ENCODE measurements around the gene NLRP1.

The NLRP1 gene

DNA sequence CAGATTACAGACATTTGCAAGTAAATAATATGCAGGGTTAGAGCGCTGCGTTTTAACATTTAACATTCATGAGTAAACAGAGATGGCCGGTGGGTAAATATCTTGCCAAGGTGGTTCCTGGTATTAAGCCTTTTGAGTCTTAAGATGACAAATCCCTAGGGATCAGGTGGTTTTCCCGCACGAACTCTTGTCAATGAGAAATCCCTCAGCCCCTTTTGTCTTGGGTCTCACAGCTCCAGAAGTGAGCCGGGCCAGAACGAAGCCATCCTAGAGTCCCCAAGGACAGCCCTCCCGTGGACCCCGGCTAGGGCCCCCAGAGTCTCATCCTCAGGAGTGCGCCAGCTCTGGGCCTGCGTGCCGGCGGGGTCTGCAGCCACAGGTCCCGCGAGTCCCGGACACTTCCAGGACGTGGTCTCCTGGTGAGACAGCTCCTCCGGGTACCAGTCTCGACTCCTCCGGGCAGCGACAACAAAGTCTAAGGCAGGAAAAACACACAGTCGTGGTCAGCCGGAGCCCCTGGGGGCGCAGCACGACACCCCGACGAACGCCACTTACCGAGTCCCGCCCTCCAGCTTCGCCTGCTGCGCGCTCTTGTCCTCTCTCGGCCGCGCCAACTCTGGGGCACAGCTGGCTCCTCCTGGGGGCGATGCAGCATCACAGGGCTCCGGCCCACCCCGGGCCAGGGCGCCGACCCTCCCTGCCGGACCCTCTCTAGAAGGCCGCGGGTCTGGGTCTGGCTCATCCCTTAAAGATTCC is 84.7 kb downstream of the NLRP1 start:
- Histone ChIP-seq H3K4me1 (ENCODE audit: control insufficient read depth, insufficient read depth, low read length) (peaks cover 17% of the 10 kb centered on the region), H3K27ac (ENCODE audit: low read length) (no peak overlapping the region), H3K9ac (ENCODE audit: low read length in 2 of 2) (peak overlapping the region in 1 of 2 donors; percentile 51), H3K4me3 (ENCODE audit: low read length in 2 of 2) (peak overlapping the region; percentile 69 to 76), H3K27me3 (ENCODE audit: control insufficient read depth in 1 of 2, insufficient read depth in 2 of 2, low read length in 2 of 2) (peaks cover 2 to 23% of the 10 kb centered on the region in 2 donors), H3K36me3 (ENCODE audit: control insufficient read depth in 2 of 2, insufficient read depth in 2 of 2, low read length in 2 of 2) (no peaks in the 10 kb centered on the region), H3K9me3 (ENCODE audit: control insufficient read depth in 2 of 2, low read length in 2 of 2) (no peaks in the 10 kb centered on the region)

DNA sequence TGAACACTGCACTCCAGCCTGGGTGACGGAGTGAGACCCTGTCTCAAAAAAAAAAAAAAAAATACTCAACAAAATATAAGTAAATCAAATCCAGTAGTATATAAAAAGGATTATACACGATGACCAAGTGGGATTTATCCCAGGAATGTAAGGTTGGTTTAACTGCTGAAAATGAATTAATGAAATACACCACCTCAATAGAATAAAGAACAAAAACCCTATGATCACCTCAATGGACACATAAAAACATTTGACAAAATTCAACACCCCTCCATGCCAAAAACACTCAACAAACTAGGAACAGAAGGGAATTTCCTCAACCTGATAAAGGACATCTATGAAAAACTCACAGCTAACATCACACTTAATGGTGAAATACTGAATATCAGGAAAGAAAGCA is 91.3 kb downstream of the NLRP1 start:
- no peak overlapping the region for H3K27ac ChIP-seq (ENCODE audit: low read length)
- no peaks in the 10 kb centered on the region for H3K4me1 ChIP-seq (ENCODE audit: control insufficient read depth, insufficient read depth, low read length)
- no peak overlapping the region for H3K9ac ChIP-seq (ENCODE audit: low read length in 2 of 2)
- peaks cover 0 to 6% of the 10 kb centered on the region in 2 donors for H3K27me3 ChIP-seq (ENCODE audit: control insufficient read depth in 1 of 2, insufficient read depth in 2 of 2, low read length in 2 of 2)
- no peak overlapping the region for H3K4me3 ChIP-seq (ENCODE audit: low read length in 2 of 2)
- H3K9me3 ChIP-seq (ENCODE audit: control insufficient read depth in 2 of 2, low read length in 2 of 2) = no peaks in the 10 kb centered on the region
- H3K36me3 ChIP-seq (ENCODE audit: control insufficient read depth in 2 of 2, insufficient read depth in 2 of 2, low read length in 2 of 2) = peaks cover 7 to 14% of the 10 kb centered on the region in 2 donors

DNA sequence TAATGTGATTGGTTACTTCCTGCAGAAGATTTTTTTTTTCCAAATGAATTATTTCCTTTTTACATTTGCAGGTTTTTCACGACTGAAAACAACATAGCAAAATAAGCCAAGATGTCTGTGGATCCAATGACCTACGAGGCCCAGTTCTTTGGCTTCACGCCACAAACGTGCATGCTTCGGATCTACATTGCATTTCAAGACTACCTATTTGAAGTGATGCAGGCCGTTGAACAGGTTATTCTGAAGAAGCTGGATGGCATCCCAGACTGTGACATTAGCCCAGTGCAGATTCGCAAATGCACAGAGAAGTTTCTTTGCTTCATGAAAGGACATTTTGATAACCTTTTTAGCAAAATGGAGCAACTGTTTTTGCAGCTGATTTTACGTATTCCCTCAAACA is 95.6 kb downstream of the NLRP1 start:
- Histone ChIP-seq H3K27ac (ENCODE audit: low read length) (no peak overlapping the region), H3K9me3 (ENCODE audit: control insufficient read depth in 2 of 2, low read length in 2 of 2) (no peaks in the 10 kb centered on the region), H3K4me1 (ENCODE audit: control insufficient read depth, insufficient read depth, low read length) (peaks cover 9% of the 10 kb centered on the region), H3K4me3 (ENCODE audit: low read length in 2 of 2) (no peak overlapping the region), H3K36me3 (ENCODE audit: control insufficient read depth in 2 of 2, insufficient read depth in 2 of 2, low read length in 2 of 2) (peaks cover 12 to 17% of the 10 kb centered on the region in 2 donors), H3K9ac (ENCODE audit: low read length in 2 of 2) (no peak overlapping the region), H3K27me3 (ENCODE audit: control insufficient read depth in 1 of 2, insufficient read depth in 2 of 2, low read length in 2 of 2) (no peaks in the 10 kb centered on the region)

DNA sequence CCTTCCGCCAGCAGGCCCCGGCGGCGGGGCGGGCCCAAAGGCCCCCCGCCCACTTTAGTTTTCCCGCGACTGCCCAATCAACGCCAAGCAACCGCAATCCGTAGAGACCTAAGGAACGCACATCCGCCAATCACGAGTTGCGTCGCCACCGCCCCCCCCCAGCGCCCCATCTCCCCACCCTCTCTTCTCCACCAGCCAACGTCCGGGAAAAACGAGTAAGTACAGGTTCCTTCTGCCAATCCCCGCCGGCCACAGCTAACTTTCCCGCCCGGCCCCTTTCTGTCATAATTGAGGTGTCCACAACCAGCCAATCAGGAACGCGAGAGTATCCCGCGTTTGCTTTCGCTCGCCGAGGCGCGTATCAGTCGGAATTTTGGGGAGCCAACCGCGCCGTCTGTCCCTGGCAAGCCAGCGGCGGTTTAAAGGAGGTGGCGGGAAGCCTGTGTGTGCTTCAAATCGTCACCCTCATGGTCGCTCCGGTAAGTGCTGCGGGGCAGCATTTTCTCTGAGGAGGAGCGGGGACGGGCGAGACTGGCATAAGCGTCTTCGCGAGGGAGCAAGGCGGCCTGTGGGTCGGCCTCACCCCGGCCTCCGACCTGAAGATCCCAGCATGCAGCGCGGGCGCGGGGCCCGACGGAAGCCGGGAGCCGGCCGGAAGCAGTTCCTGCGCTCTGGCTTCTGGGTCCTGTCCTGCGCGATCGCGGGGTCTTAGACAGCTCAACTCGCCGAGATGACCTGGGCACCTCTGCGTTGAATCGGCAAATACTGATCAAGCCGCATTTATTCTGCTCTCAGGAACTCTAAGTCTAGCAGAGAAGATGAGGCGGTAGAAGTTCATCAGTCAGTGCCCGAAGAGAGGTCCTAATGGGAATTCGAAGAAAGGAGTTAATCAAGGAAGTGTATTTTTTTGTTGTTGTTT is 97.8 kb downstream of the NLRP1 start, which contains the start of gene MIS12:
TSS of gene MIS12 (plus strand) at position 361 of the 919 bp plus-strand sequence. CDS start 2,297 bp downstream, outside the sequence.
- no peaks in the 10 kb centered on the region for H3K27me3 ChIP-seq (ENCODE audit: control insufficient read depth in 1 of 2, insufficient read depth in 2 of 2, low read length in 2 of 2)
- H3K4me3 ChIP-seq (ENCODE audit: low read length in 2 of 2) = peak within 1 kb of the TSS; percentile 98 to 99
- H3K9ac ChIP-seq (ENCODE audit: low read length in 2 of 2) = peak within 1 kb of the TSS; percentile 98
- H3K27ac ChIP-seq (ENCODE audit: low read length) = peak within 1 kb of the TSS; percentile 97
- H3K9me3 ChIP-seq (ENCODE audit: control insufficient read depth in 2 of 2, low read length in 2 of 2) = no peaks in the 10 kb centered on the region
- H3K36me3 ChIP-seq (ENCODE audit: control insufficient read depth in 2 of 2, insufficient read depth in 2 of 2, low read length in 2 of 2) = peaks cover 27% of the 10 kb centered on the region in 2 donors
- peaks cover 9% of the 10 kb centered on the region for H3K4me1 ChIP-seq (ENCODE audit: control insufficient read depth, insufficient read depth, low read length)

DNA sequence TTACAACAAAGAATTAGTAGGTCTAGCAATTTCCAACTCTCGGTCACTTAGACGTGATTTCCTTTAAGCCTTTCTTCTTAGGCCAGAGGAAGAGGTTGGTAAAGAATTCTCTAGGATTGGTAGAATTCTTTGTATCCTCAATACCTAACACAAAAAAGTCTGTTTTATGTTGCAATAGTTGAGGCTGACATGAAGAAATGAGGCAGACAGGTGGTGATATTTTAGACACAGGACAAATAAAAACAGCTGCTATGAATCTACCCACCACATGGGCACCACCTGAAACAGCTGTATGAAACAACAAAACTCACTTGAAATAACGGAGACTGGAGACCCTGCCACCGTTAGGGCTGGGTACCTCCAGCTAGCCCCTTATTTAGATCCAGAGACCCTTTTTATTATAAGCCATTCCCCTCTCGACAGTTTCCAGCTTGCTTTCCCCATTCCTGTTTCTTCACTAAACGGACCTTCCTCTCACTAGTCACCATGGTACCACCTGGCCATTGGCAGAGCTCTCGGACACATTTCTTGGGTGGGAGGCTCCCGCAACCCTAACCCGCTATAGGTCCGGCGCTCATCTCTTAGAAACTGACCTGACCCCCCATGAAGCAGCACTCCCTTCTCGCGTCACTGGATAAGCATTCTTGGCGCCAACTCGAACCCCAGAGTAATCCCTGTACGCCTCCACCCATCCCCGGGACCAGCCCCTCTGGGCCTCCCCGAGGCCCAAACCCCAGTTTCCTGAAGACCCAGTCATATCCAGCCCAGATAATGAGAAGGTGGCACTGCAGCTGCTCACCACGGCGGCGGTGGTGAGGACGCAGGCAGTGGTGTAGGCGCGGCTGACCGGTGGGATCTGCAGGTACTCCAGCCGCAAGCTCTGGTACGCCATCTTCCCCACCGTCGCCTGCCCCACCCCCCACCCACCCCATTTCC is 98.8 kb downstream of the NLRP1 start, which contains the start of gene DERL2:
TSS of gene DERL2 (minus strand) at position 909 of the 936 bp plus-strand sequence. CDS start at position 892, 17 bp downstream.
- H3K27ac ChIP-seq (ENCODE audit: low read length) = peak within 1 kb of the TSS; percentile 97
- H3K4me3 ChIP-seq (ENCODE audit: low read length in 2 of 2) = peak within 1 kb of the TSS; percentile 98 to 99
- no peaks in the 10 kb centered on the region for H3K27me3 ChIP-seq (ENCODE audit: control insufficient read depth in 1 of 2, insufficient read depth in 2 of 2, low read length in 2 of 2)
- H3K9ac ChIP-seq (ENCODE audit: low read length in 2 of 2) = peak within 1 kb of the TSS; percentile 98
- H3K9me3 ChIP-seq (ENCODE audit: control insufficient read depth in 2 of 2, low read length in 2 of 2) = no peaks in the 10 kb centered on the region
- H3K36me3 ChIP-seq (ENCODE audit: control insufficient read depth in 2 of 2, insufficient read depth in 2 of 2, low read length in 2 of 2) = peaks cover 31 to 34% of the 10 kb centered on the region in 2 donors
- peaks cover 9% of the 10 kb centered on the region for H3K4me1 ChIP-seq (ENCODE audit: control insufficient read depth, insufficient read depth, low read length)

DNA sequence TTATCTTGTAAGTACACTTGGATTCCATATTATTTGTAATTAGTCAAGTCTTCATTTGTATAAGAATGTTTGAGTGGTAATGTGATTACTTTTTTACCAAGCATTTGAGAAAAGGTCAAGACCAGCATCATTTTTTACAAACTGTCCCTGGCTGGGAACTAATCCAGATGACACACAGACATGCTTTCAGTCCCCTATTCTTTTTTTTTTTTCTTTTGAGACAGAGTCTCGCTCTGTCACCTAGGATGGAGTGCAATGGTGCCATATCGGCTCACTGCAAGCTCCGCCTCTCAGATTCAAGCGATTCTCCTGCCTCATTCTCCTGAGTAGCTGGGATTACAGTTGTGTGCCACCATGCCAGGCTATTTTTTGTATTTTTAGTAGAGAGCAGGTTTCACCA is 102.9 kb downstream of the NLRP1 start:
- Histone ChIP-seq H3K27ac (ENCODE audit: low read length) (no peak overlapping the region), H3K9me3 (ENCODE audit: control insufficient read depth in 2 of 2, low read length in 2 of 2) (no peaks in the 10 kb centered on the region), H3K4me3 (ENCODE audit: low read length in 2 of 2) (no peak overlapping the region), H3K27me3 (ENCODE audit: control insufficient read depth in 1 of 2, insufficient read depth in 2 of 2, low read length in 2 of 2) (no peaks in the 10 kb centered on the region), H3K36me3 (ENCODE audit: control insufficient read depth in 2 of 2, insufficient read depth in 2 of 2, low read length in 2 of 2) (peaks cover 44 to 49% of the 10 kb centered on the region in 2 donors), H3K4me1 (ENCODE audit: control insufficient read depth, insufficient read depth, low read length) (peaks cover under 1% of the 10 kb centered on the region), H3K9ac (ENCODE audit: low read length in 2 of 2) (no peak overlapping the region)

DNA sequence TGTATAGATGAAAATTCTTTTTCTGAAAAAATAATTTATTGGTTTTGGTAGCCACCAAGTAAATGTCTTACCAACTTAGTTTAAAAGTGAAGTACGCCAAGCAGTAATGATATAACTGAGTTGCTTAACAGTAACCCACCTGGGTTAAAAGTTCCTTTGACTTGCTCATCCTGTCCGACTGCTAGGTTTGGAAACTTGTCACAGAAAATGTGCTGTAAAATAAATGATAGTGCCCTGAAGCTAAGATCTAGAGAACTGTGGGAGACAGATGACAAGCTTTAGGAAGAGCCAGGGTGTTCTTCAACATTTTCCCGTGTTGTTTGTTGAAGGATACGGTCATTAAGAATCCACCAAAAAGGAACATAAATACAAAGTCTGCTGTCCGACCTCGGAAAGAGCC is 103.3 kb downstream of the NLRP1 start:
- Histone ChIP-seq H3K27ac (ENCODE audit: low read length) (no peak overlapping the region), H3K9me3 (ENCODE audit: control insufficient read depth in 2 of 2, low read length in 2 of 2) (no peaks in the 10 kb centered on the region), H3K9ac (ENCODE audit: low read length in 2 of 2) (no peak overlapping the region), H3K27me3 (ENCODE audit: control insufficient read depth in 1 of 2, insufficient read depth in 2 of 2, low read length in 2 of 2) (no peaks in the 10 kb centered on the region), H3K36me3 (ENCODE audit: control insufficient read depth in 2 of 2, insufficient read depth in 2 of 2, low read length in 2 of 2) (peaks cover 44 to 49% of the 10 kb centered on the region in 2 donors), H3K4me3 (ENCODE audit: low read length in 2 of 2) (no peak overlapping the region), H3K4me1 (ENCODE audit: control insufficient read depth, insufficient read depth, low read length) (no peaks in the 10 kb centered on the region)

DNA sequence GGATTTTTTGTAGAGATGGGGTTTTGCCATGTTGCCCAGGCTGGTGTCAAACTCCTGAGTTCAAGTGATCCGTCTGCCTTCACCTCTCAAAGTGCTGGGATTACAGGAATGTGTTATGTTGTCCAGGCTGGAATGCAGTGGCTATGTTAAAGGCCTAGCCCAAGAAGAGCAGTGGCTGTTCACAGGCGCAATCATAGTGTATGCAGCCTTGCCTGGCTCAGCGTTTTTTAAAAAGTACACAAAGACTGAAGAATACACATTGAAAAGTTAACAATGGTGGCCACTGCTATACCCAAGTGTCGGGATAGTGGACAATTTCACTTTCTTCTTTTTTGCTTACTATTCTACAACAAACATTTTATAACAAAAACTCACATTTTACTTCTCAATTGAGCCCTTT is 105.3 kb downstream of the NLRP1 start:
- Histone ChIP-seq H3K9ac (ENCODE audit: low read length in 2 of 2) (no peak overlapping the region), H3K27ac (ENCODE audit: low read length) (no peak overlapping the region), H3K27me3 (ENCODE audit: control insufficient read depth in 1 of 2, insufficient read depth in 2 of 2, low read length in 2 of 2) (no peaks in the 10 kb centered on the region), H3K36me3 (ENCODE audit: control insufficient read depth in 2 of 2, insufficient read depth in 2 of 2, low read length in 2 of 2) (peaks cover 55 to 57% of the 10 kb centered on the region in 2 donors), H3K4me3 (ENCODE audit: low read length in 2 of 2) (no peak overlapping the region), H3K4me1 (ENCODE audit: control insufficient read depth, insufficient read depth, low read length) (no peaks in the 10 kb centered on the region), H3K9me3 (ENCODE audit: control insufficient read depth in 2 of 2, low read length in 2 of 2) (no peaks in the 10 kb centered on the region)

DNA sequence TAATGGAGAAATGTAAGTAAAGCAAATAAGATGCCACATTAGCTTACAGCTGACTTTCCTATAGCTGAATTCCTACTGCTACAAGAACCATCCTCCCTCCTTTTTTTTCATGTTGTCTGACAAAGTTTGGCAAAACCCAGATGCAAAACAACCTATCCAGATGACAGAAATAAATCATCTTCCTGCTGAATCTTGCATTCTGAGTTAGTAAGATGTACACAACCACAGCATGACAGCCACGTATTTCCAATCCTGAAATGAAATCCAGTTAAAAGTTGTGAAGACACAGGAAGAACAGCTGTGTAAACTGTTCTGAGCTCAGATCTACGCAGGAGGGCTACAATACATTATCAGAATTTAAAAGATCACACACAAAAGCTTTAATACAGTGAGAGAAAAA is 110.4 kb downstream of the NLRP1 start:
- Histone ChIP-seq H3K27me3 (ENCODE audit: control insufficient read depth in 1 of 2, insufficient read depth in 2 of 2, low read length in 2 of 2) (no peaks in the 10 kb centered on the region), H3K9me3 (ENCODE audit: control insufficient read depth in 2 of 2, low read length in 2 of 2) (no peaks in the 10 kb centered on the region), H3K4me1 (ENCODE audit: control insufficient read depth, insufficient read depth, low read length) (no peaks in the 10 kb centered on the region), H3K36me3 (ENCODE audit: control insufficient read depth in 2 of 2, insufficient read depth in 2 of 2, low read length in 2 of 2) (peaks cover 33 to 38% of the 10 kb centered on the region in 2 donors), H3K27ac (ENCODE audit: low read length) (no peak overlapping the region), H3K4me3 (ENCODE audit: low read length in 2 of 2) (no peak overlapping the region), H3K9ac (ENCODE audit: low read length in 2 of 2) (no peak overlapping the region)

DNA sequence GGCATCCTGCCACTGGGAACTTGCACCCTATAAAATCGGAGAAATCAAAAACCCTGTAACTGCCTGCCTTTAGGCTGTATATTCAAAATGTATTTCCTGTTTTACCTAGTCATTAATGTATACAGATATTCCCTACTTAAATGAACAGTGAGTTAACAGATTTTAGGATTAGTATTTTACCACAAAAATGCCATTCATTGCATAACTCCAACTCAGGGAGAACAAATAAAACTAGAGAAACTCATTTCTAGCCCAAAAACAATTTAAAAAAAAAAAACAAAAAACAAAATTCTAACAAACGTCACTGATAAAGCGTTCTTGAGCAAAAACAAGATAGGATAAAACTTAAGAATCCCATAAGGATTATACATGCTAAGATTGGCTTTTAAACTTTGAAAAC is 111.8 kb downstream of the NLRP1 start:
- Histone ChIP-seq H3K4me1 (ENCODE audit: control insufficient read depth, insufficient read depth, low read length) (peaks cover 7% of the 10 kb centered on the region), H3K27ac (ENCODE audit: low read length) (no peak overlapping the region), H3K9me3 (ENCODE audit: control insufficient read depth in 2 of 2, low read length in 2 of 2) (no peaks in the 10 kb centered on the region), H3K36me3 (ENCODE audit: control insufficient read depth in 2 of 2, insufficient read depth in 2 of 2, low read length in 2 of 2) (peaks cover 22 to 30% of the 10 kb centered on the region in 2 donors), H3K4me3 (ENCODE audit: low read length in 2 of 2) (no peak overlapping the region), H3K27me3 (ENCODE audit: control insufficient read depth in 1 of 2, insufficient read depth in 2 of 2, low read length in 2 of 2) (no peaks in the 10 kb centered on the region), H3K9ac (ENCODE audit: low read length in 2 of 2) (no peak overlapping the region)
